Measurements from ENCODE around the gene SELENOS. TPM values are rescaled to one million over a fixed set of nuclear protein-coding genes. Genes with fewer than 3 reads are reported as not detected.

Gene SELENOS
- total RNA-seq, 3 donors from 2014 or later, result 78.7 to 118 (median 115) TPM

DNA sequence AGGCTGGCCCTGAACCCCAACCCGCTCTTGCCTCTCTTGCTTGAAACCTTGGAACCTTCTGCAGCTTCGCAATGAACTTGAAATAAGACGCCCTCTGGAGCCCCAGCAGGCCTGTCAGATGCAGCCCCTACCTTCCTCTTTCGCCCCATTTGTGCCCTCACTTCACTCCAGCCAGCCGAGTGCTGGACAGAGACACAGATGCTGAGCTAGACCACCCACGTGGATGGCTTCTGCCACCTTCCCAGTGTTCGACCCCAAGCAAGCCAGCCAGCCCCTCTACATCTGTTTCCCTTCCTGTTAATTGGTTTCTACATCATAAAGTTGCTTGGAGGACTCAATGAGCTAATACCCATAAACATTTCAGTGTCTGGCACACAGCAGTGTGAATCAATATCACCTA, 41.6 kb upstream of the SELENOS start:
- no peaks in the 10 kb centered on the region for H3K36me3 ChIP-seq (ENCODE audit: low read depth)
- ATAC-seq (no peak), DNase-seq (no peak)
- H3K4me3 ChIP-seq, result no peak overlapping the region
- TF ChIP-seq, protein P1, sequence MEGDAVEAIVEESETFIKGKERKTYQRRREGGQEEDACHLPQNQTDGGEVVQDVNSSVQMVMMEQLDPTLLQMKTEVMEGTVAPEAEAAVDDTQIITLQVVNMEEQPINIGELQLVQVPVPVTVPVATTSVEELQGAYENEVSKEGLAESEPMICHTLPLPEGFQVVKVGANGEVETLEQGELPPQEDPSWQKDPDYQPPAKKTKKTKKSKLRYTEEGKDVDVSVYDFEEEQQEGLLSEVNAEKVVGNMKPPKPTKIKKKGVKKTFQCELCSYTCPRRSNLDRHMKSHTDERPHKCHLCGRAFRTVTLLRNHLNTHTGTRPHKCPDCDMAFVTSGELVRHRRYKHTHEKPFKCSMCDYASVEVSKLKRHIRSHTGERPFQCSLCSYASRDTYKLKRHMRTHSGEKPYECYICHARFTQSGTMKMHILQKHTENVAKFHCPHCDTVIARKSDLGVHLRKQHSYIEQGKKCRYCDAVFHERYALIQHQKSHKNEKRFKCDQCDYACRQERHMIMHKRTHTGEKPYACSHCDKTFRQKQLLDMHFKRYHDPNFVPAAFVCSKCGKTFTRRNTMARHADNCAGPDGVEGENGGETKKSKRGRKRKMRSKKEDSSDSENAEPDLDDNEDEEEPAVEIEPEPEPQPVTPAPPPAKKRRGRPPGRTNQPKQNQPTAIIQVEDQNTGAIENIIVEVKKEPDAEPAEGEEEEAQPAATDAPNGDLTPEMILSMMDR (IDR thresholded peaks at IDR 0.05), result no peak
- intact Hi-C loops (cut with DNase I, micrococcal nuclease), result no loop called here
- H3K9me3 ChIP-seq, result no peaks in the 10 kb centered on the region
- H3K4me1 ChIP-seq (ENCODE audit: low read depth), result no peaks in the 10 kb centered on the region

DNA sequence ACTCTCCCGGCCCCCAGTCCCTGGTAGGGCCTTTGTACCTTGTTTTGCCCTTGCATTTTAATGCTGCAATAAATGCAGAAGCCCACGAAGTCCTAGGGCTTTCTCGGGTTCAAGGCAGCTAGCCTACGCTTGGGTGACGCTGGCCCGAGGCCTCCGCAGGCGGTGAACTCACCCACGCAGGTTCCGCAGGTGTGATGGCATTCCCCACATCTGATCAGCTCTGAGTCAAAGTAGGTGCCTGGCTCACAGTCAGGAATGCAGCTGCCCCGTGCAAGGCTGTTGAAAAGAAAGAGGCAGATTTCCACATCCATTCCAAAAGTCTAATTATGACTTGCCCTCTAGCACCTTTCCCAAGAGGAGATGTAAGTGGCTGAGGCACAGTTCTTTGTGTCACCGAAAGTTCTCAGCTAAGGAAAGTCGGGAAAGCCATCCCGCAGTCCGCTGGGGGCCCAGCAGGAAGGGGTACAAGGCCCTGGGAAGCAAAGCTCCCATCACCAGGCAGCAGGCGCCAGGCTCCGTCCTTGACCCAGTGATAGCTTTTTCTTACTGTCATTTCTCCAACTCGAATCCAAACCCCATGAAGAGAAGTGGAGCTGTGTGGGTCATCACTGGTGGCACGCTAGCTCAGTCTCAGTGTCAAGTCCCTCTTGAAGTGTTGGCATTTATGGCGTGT, 41.0 kb upstream of the SELENOS start:
- ATAC-seq (no peak), DNase-seq (no peak)
- H3K9me3 ChIP-seq, result no peaks in the 10 kb centered on the region
- no peaks in the 10 kb centered on the region for H3K4me1 ChIP-seq (ENCODE audit: low read depth)
- no peaks in the 10 kb centered on the region for H3K36me3 ChIP-seq (ENCODE audit: low read depth)
- no peak overlapping the region for H3K4me3 ChIP-seq
- intact Hi-C loops (cut with DNase I, micrococcal nuclease), result no loop called here
- TF ChIP-seq, protein P1 (IDR thresholded peaks at IDR 0.05), result no peak

DNA sequence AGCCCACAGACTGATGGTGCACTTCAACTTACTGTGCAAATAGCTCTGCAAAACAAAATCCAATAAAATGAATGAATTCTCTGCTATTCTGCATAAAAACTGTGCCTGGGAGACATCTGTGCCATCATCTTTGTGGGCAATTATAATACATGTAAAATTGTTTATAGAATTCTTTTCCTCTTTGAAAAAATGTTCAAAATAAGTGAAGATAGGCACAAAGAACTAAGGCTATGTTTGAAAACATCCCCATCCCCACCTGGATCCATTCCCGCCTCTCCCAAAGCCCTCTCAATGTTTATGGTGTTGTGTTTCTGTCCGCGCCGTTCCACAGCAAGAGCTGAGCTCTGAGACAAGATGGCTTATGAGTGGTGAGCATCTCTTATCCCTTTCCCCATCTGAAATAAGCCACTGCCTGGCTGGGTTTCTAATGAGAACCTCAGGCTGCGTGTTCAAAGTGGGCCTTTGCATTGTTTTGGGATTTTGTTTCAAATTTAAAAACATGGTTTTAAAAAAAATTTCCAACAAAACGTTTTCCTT, 40.1 kb upstream of the SELENOS start:
- intact Hi-C loops (cut with DNase I, micrococcal nuclease), result no loop called here
- no peak overlapping the region for H3K4me3 ChIP-seq
- DNase-seq (no peak), ATAC-seq (no peak)
- H3K4me1 ChIP-seq (ENCODE audit: low read depth), result no peaks in the 10 kb centered on the region
- no peaks in the 10 kb centered on the region for H3K36me3 ChIP-seq (ENCODE audit: low read depth)
- no peaks in the 10 kb centered on the region for H3K9me3 ChIP-seq
- TF ChIP-seq, protein P1 (IDR thresholded peaks at IDR 0.05), result no peak

DNA sequence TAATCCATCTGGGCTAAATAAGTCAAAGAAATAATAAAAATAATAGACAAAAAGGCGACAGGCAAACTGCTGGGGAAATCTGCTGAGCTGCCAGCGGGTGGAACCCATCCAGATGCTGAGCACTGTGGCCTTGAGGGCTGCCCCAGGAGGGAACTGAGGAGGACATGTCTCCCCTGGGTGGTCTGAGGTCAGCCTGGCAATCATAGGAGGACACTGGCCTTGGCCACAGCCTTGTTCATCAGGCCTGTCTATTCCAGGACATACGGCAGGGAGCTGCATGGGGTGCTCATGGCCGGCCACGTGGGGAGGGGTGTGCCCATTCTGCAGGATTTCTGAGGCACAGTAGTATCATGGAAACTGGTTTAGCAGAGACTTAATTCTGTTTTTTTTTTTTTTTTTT, 39.2 kb upstream of the SELENOS start:
- intact Hi-C loops (cut with DNase I, micrococcal nuclease), result no loop called here
- no peaks in the 10 kb centered on the region for H3K4me1 ChIP-seq (ENCODE audit: low read depth)
- H3K36me3 ChIP-seq (ENCODE audit: low read depth), result no peaks in the 10 kb centered on the region
- no peaks in the 10 kb centered on the region for H3K9me3 ChIP-seq
- ATAC-seq, result no peak
- no peak for DNase-seq
- TF ChIP-seq, protein P1 (IDR thresholded peaks at IDR 0.05), result no peak
- no peak overlapping the region for H3K4me3 ChIP-seq

DNA sequence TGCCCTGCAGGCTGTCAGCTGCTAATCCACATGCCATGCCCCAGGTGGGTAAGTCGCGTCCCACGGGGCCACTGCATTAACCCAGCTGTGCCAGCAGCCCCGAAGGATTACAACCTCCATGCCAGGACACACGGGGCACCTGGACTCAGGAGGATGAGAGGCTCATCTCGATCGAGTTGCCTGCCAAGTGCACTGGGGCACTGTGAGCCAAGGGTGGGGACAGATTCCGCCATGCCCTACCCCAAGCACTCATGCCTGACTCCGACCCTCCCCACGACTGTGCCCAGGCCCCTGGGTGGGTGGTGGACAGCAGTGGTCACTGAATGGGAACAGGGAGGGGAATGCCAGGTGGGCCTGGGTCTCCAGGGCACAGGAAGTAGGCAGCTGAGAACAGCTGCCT, 38.5 kb upstream of the SELENOS start:
- DNase-seq (no peak), ATAC-seq (no peak)
- intact Hi-C loops (cut with DNase I, micrococcal nuclease), result no loop called here
- TF ChIP-seq, protein P1 (IDR thresholded peaks at IDR 0.05), result no peak
- H3K9me3 ChIP-seq, result no peaks in the 10 kb centered on the region
- H3K4me1 ChIP-seq (ENCODE audit: low read depth), result no peaks in the 10 kb centered on the region
- no peak overlapping the region for H3K4me3 ChIP-seq
- H3K36me3 ChIP-seq (ENCODE audit: low read depth), result no peaks in the 10 kb centered on the region

All from mucosa of descending colon (tissue), 3 donors.